Upper lobe of left lung (tissue), 4 donors: ENCODE measurements around the gene NRDE2.

Source experiments
- EP300 ChIP-seq, 4 donors: sonication (generic); formaldehyde crosslinking; IDR thresholded peaks; one replicate each; pipeline ENCODE4 v1.5.1; 2017; ENCODE audit warnings: antibody characterized with exemption in 4 of 4, control low read depth in 2 of 4
- POLR2A ChIP-seq, 4 donors: fragments of 450-650 bp; IDR thresholded peaks; one replicate each; pipeline ENCODE4 v1.5.1; 2016 to 2017; ENCODE audit warnings: antibody characterized with exemption in 4 of 4, mild to moderate bottlenecking in 2 of 4
- POLR2AphosphoS5 ChIP-seq, 2 donors: sonication (generic); formaldehyde crosslinking; IDR thresholded peaks; one replicate each; pipeline ENCODE4 v1.5.1; 2017; ENCODE audit warnings: antibody characterized with exemption in 2 of 2
- TF ChIP-seq, protein P1 (sequence below), 6 experiments: fragments of 450-650 bp in 4 of 6; fragments of 200-600 bp in 2 of 6; sonication (generic) in 2 of 6; IDR thresholded peaks; one replicate each; pipeline ENCODE4 v1.5.1; 2016 to 2019; ENCODE audit warnings: antibody characterized with exemption in 6 of 6

DNA sequence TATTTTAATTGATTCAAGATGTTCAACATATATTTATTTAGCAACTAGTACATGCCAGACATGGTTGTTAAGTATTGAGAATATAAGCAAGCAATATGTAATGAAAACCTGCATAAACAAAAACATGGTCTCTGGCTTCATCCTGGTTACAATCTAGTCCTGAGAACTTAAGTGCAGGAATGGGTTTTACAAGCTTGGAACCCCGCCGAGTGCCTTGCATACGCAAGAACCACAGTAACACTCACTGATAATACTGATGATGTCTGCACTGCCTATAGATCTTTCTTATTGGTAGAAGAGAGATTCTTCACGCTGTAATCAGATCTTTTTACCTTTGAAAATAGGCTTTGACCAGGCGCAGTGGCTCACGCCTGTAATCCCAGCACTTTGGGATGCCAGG is 42.1 kb upstream of the NRDE2 start:
- TF ChIP-seq, protein P1, sequence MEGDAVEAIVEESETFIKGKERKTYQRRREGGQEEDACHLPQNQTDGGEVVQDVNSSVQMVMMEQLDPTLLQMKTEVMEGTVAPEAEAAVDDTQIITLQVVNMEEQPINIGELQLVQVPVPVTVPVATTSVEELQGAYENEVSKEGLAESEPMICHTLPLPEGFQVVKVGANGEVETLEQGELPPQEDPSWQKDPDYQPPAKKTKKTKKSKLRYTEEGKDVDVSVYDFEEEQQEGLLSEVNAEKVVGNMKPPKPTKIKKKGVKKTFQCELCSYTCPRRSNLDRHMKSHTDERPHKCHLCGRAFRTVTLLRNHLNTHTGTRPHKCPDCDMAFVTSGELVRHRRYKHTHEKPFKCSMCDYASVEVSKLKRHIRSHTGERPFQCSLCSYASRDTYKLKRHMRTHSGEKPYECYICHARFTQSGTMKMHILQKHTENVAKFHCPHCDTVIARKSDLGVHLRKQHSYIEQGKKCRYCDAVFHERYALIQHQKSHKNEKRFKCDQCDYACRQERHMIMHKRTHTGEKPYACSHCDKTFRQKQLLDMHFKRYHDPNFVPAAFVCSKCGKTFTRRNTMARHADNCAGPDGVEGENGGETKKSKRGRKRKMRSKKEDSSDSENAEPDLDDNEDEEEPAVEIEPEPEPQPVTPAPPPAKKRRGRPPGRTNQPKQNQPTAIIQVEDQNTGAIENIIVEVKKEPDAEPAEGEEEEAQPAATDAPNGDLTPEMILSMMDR (IDR thresholded peaks at IDR 0.05): no peak
- no peak for TF ChIP-seq POLR2A (IDR thresholded peaks at IDR 0.05)
- TF ChIP-seq EP300 (IDR thresholded peaks at IDR 0.05): no peak
- no peak for TF ChIP-seq POLR2AphosphoS5 (IDR thresholded peaks at IDR 0.05)
